ENCODE results near the gene PACSIN1. TPM values are rescaled to one million over a fixed set of nuclear protein-coding genes. Genes with fewer than 3 reads are reported as not detected.

The PACSIN1 gene
- total and polyA plus RNA-seq, 12 donors, result 0.77 to 11.2 (median 5.9) TPM

GRCh38 chr6:34583461-34583860 lies 117.6 kb downstream of the PACSIN1 start:
- no peak overlapping the region for H3K4me3 ChIP-seq
- peak in 3 of 9 donors; percentile 16 to 41 (median 22) for TF ChIP-seq CTCF (IDR thresholded peaks at IDR 0.05)
- H3K4me1 ChIP-seq, result peaks cover 3 to 23% (median 12%) of the 10 kb centered on the region in 9 donors
- intact Hi-C loops (cut with DNase I), result no loop called here
- H3K9me3 ChIP-seq, result no peaks in the 10 kb centered on the region
- peaks cover 0 to 29% (median 0%) of the 10 kb centered on the region in 9 donors for H3K36me3 ChIP-seq
- DNase-seq (no peak), ATAC-seq (no peak)
- 90 to 96% methylated on average over 6 of the region's 6 CpGs for WGBS, 2 donors
- H3K27ac ChIP-seq, result no peak overlapping the region
- H3K27me3 ChIP-seq, result no peaks in the 10 kb centered on the region

- DNase-seq, result no peak
- Histone ChIP-seq H3K27ac (no peak overlapping the region), H3K4me3 (no peak overlapping the region), H3K9me3 (no peaks in the 10 kb centered on the region), H3K4me1 (peaks cover 3 to 23% (median 12%) of the 10 kb centered on the region in 9 donors), H3K36me3 (peaks cover 0 to 34% (median 0%) of the 10 kb centered on the region in 9 donors), H3K27me3 (no peaks in the 10 kb centered on the region)
- 73 to 76% methylated on average over 5 of the region's 5 CpGs for WGBS, 2 donors
- no peak for TF ChIP-seq CTCF (IDR thresholded peaks at IDR 0.05)
- intact Hi-C loops (cut with DNase I), result no loop called here
- no peak for ATAC-seq
Measured at GRCh38 chr6:34583861-34584604, 118.2 kb downstream of the PACSIN1 start.

GRCh38 chr6:34584694-34585093 lies 118.8 kb downstream of the PACSIN1 start:
- Histone ChIP-seq H3K9me3 (no peaks in the 10 kb centered on the region), H3K27me3 (no peaks in the 10 kb centered on the region), H3K27ac (no peak overlapping the region), H3K4me1 (peaks cover 3 to 23% (median 12%) of the 10 kb centered on the region in 9 donors), H3K4me3 (no peak overlapping the region), H3K36me3 (peaks cover 0 to 40% (median 0%) of the 10 kb centered on the region in 9 donors)
- intact Hi-C loops (cut with DNase I), result no loop called here
- WGBS, 2 donors, result 95 to 97% methylated on average over 9 of the region's 9 CpGs
- ATAC-seq, result no peak
- DNase-seq, result no peak
- no peak for TF ChIP-seq CTCF (IDR thresholded peaks at IDR 0.05)

Other genes starting within 250 kb of the PACSIN1 start
- gene HMGA1, start 229.2 kb upstream of the PACSIN1 start, total RNA-seq, result 10 to 100 TPM; 33.9 to 54.9 (median 41.3) TPM
- 10 to 100 TPM; 14.2 to 41.0 TPM for gene HMGA1, start 229.2 kb upstream of the PACSIN1 start, polyA plus RNA-seq
- gene SMIM29, start 217.1 kb upstream of the PACSIN1 start, total RNA-seq, result 10 to 100 TPM; 16.0 to 29.1 (median 24.2) TPM
- gene SMIM29, start 217.1 kb upstream of the PACSIN1 start, polyA plus RNA-seq, result 10 to 100 TPM; 51.5 to 78.2 TPM
- 10 to 100 TPM; 41.9 to 67.1 (median 59.0) TPM for gene NUDT3, start 73.4 kb upstream of the PACSIN1 start, total RNA-seq
- 10 to 100 TPM in 1 of 2 donors, 1 to 10 TPM in 1; 9.3 to 20.9 TPM for gene NUDT3, start 73.4 kb upstream of the PACSIN1 start, polyA plus RNA-seq
- gene RPS10, start 40.0 kb upstream of the PACSIN1 start, total RNA-seq, result 100 to 1,000 TPM; 551 to 913 (median 607) TPM
- 1,000 to 10,000 TPM; 1,305 to 2,567 TPM for gene RPS10, start 40.0 kb upstream of the PACSIN1 start, polyA plus RNA-seq
- under 1 TPM in 8 of 10 donors, not detected in 2; 0.15 to 0.60 (median 0.22) TPM for gene SPDEF, start 90.3 kb downstream of the PACSIN1 start, total RNA-seq
- under 1 TPM; 0.22 TPM for gene SPDEF, start 90.3 kb downstream of the PACSIN1 start, polyA plus RNA-seq
- gene ILRUN, start 230.7 kb downstream of the PACSIN1 start, total RNA-seq, result 100 to 1,000 TPM in 8 of 10 donors, 10 to 100 TPM in 2; 86.9 to 157 (median 114) TPM
- 10 to 100 TPM; 54.9 to 63.0 TPM for gene ILRUN, start 230.7 kb downstream of the PACSIN1 start, polyA plus RNA-seq